B cell (primary cell): Measurements from ENCODE around the gene CD40. TPM values are rescaled to one million over a fixed set of nuclear protein-coding genes. Genes with fewer than 3 reads are reported as not detected.

Experiments used
- ATAC-seq: fragments of 200-7000 bp; cut with Tn5 transposase; one replicate; pipeline ENCODE4 v1.10.0; 2021; ENCODE audit warnings: low read depth, mild to moderate bottlenecking, moderate number of reproducible peaks, moderate library complexity
- CTCF ChIA-PET: fragments of 350-600 bp; sonication (Branson Sonifier 250); formaldehyde crosslinking; loops from one replicate; lab custom pipeline; 2021; ENCODE audit warnings: antibody characterized with exemption, inconsistent platforms; lab: Charles Lee
- POLR2A ChIA-PET: fragments of 350-600 bp; sonication (Branson Sonifier 250); formaldehyde crosslinking; loops from one replicate; lab custom pipeline; 2021; ENCODE audit warnings: antibody characterized with exemption; lab: Charles Lee
- DNase-seq: peaks from one replicate; pipeline ENCODE4 v3.0.0; 2013
- H2AFZ ChIP-seq: 2 replicates; pipeline ENCODE4 v1.6.1; 2012; ENCODE audit warnings: mild to moderate bottlenecking, low read depth, low read length; ENCODE audit not compliant: insufficient read depth, poor library complexity, severe bottlenecking
- H3K27ac ChIP-seq, 2 donors: 1 replicate in 1 of 2; 2 replicates in 1 of 2; pipeline ENCODE4 v1.5.1; 2012 to 2013; ENCODE audit warnings: low read length in 2 of 2, mild to moderate bottlenecking in 2 of 2, moderate library complexity in 1 of 2
- H3K27me3 ChIP-seq, 4 experiments: fragments of 200-600 bp in 1 of 4; sonication (generic) in 1 of 4; replicated peaks in 1 of 4; 1 replicate in 2 of 4; 2 replicates in 2 of 4; pipeline versions ENCODE4 v1.6.1 to v1.7.0; 2013 to 2016; ENCODE audit warnings: low read length in 3 of 4, mild to moderate bottlenecking in 2 of 4, mixed read lengths in 1 of 4, moderate library complexity in 1 of 4; ENCODE audit not compliant: insufficient read depth in 4 of 4, control insufficient read depth in 3 of 4; ENCODE audit errors: control extremely low read depth in 1 of 4
- H3K36me3 ChIP-seq, 2 experiments: replicated peaks in 1 of 2; 1 replicate in 1 of 2; 2 replicates in 1 of 2; pipeline versions ENCODE4 v1.6.1 to v1.7.1; 2013; ENCODE audit warnings: low read length in 1 of 2; ENCODE audit not compliant: insufficient read depth in 2 of 2, control insufficient read depth in 1 of 2; ENCODE audit errors: control extremely low read depth in 1 of 2, extremely low read depth in 1 of 2
- H3K4me1 ChIP-seq, 2 donors: fragments of 200-600 bp in 1 of 2; sonication (generic) in 1 of 2; 1 replicate in 1 of 2; 2 replicates in 1 of 2; pipeline versions ENCODE4 v1.5.1 to v1.6.1; 2013 to 2017; ENCODE audit warnings: low read length in 2 of 2; ENCODE audit not compliant: control insufficient read depth in 2 of 2, insufficient read depth in 2 of 2
- H3K4me2 ChIP-seq: replicated peaks from 2 replicates; pipeline ENCODE3; 2012; ENCODE audit warnings: mild to moderate bottlenecking, low read depth, low read length; ENCODE audit not compliant: poor library complexity, severe bottlenecking
- H3K4me3 ChIP-seq, 5 experiments: fragments of 200-600 bp in 1 of 5; sonication (generic) in 1 of 5; 1 replicate in 3 of 5; 2 replicates in 2 of 5; pipeline versions ENCODE4 v1.5.1 to v1.7.0; 2011 to 2016; ENCODE audit warnings: low read length in 4 of 5, mild to moderate bottlenecking in 4 of 5, low read depth in 2 of 5, control low read depth in 1 of 5, moderate library complexity in 1 of 5; ENCODE audit not compliant: insufficient read depth in 1 of 5; ENCODE audit errors: control extremely low read depth in 1 of 5, extremely low read depth in 1 of 5
- H3K79me2 ChIP-seq: fragments of 200-600 bp; sonication (generic); one replicate; pipeline ENCODE4 v1.6.0; 2016; ENCODE audit warnings: low read length; ENCODE audit not compliant: control insufficient read depth, insufficient read depth
- H3K9ac ChIP-seq: fragments of 200-600 bp; sonication (generic); 2 replicates; pipeline ENCODE4 v1.6.1; 2017; ENCODE audit warnings: mild to moderate bottlenecking, low read length, moderate library complexity
- H3K9me3 ChIP-seq, 3 donors: one replicate each; pipeline versions ENCODE4 v1.6.1 to v1.7.1; 2013; ENCODE audit warnings: low read length in 2 of 3; ENCODE audit not compliant: control insufficient read depth in 2 of 3, insufficient read depth in 1 of 3; ENCODE audit errors: control extremely low read depth in 1 of 3
- H4K20me1 ChIP-seq: 2 replicates; pipeline ENCODE4 v1.6.0; 2012; ENCODE audit warnings: mild to moderate bottlenecking, low read length; ENCODE audit not compliant: insufficient read depth, control insufficient read depth, poor library complexity, severe bottlenecking
- H3K27ac Mint-ChIP-seq: one replicate; pipeline ENCODE4 v1.8.0; 2021; ENCODE audit warnings: mixed read lengths
- H3K27me3 Mint-ChIP-seq: one replicate; pipeline ENCODE4 v1.8.0; 2021; ENCODE audit warnings: mixed read lengths
- H3K4me1 Mint-ChIP-seq: one replicate; pipeline ENCODE4 v1.8.0; 2021; ENCODE audit warnings: mixed read lengths
- H3K4me3 Mint-ChIP-seq: one replicate; pipeline ENCODE4 v1.8.0; 2021; ENCODE audit warnings: mixed read lengths
- H3K9me3 Mint-ChIP-seq: one replicate; pipeline ENCODE4 v1.8.0; 2022; ENCODE audit warnings: mixed read lengths; ENCODE audit not compliant: insufficient read depth
- CTCF ChIP-seq: fragments of 200-600 bp; IDR thresholded peaks from one replicate; pipeline ENCODE4 v1.8.0; 2022; ENCODE audit warnings: antibody characterized with exemption, mild to moderate bottlenecking
- EZH2 ChIP-seq: IDR thresholded peaks from 2 replicates; pipeline ENCODE4 v1.6.1; 2012; ENCODE audit warnings: borderline replicate concordance, low read depth, mild to moderate bottlenecking, moderate library complexity, low read length; ENCODE audit not compliant: insufficient read depth, poor library complexity, severe bottlenecking
- WGBS: methylation state at CpG from one replicate; pipeline ENCODE4 v1.1.5; 2013; ENCODE audit warnings: missing lambda C conversion rate; ENCODE audit not compliant: insufficient coverage; 5-methylcytosine and 5-hydroxymethylcytosine counted together
- intact Hi-C: fragments of 100-400 bp; cut with micrococcal nuclease; formaldehyde crosslinking; loops from one replicate; pipeline ENCODE4 v1.10.0; 2022
- polyA plus RNA-seq: library from polyadenylated mRNA; depleted of rRNA; stranded (reverse); fragments of >200 nt; gene quantifications from 2 replicates; pipeline ENCODE4 v1.2.3, GENCODE V29; 2012
- total RNA-seq, 2 donors: library from RNA; stranded (reverse); fragments of 120-200 nt in 1 of 2; gene quantifications; 1 replicate in 1 of 2; 2 replicates in 1 of 2; pipeline versions ENCODE4 v1.2.3 to v1.2.4, GENCODE V29; 2013 to 2022

Gene CD40
- total and polyA plus RNA-seq, 2 donors (not counting 1 experiment from before 2014, with no cell fraction given), result 210 to 215 TPM

GRCh38 chr20:46104262-46104661, 13.9 kb upstream of the CD40 start:
- Histone ChIP-seq H4K20me1 (no peaks in the 10 kb centered on the region), H2AFZ (no peak overlapping the region), H3K4me1 (peaks cover 22 to 30% of the 10 kb centered on the region in 2 donors), H3K9me3 (no peaks in the 10 kb centered on the region), H3K27ac (no peak overlapping the region), H3K79me2 (peaks cover 8% of the 10 kb centered on the region), H3K27me3 (no peaks in the 10 kb centered on the region), H3K9ac (no peak overlapping the region), H3K36me3 (no peaks in the 10 kb centered on the region), H3K4me3 (no peak overlapping the region), H3K4me2 (no peak overlapping the region)
- DNase-seq (no peak), ATAC-seq (no peak)
- Mint-ChIP-seq H3K9me3 (no peaks in the 10 kb centered on the region), H3K4me3 (no peak overlapping the region), H3K4me1 (peaks cover 37% of the 10 kb centered on the region), H3K27ac (no peak overlapping the region), H3K27me3 (peaks cover 4% of the 10 kb centered on the region)
- CTCF ChIA-PET, result interaction anchor here (0.9 to 4.2 kb wide), 3 partner anchors 25 to 245 kb away, joined by 3 to 13 read pairs (median 3); no protein-coding TSS in a partner anchor
- POLR2A ChIA-PET, result no interaction called here
- WGBS, result 100% methylated on average over 1 of the region's 3 CpGs
- no peak for TF ChIP-seq CTCF
- TF ChIP-seq EZH2, result no peak
- intact Hi-C loops, result no loop called here

DNA sequence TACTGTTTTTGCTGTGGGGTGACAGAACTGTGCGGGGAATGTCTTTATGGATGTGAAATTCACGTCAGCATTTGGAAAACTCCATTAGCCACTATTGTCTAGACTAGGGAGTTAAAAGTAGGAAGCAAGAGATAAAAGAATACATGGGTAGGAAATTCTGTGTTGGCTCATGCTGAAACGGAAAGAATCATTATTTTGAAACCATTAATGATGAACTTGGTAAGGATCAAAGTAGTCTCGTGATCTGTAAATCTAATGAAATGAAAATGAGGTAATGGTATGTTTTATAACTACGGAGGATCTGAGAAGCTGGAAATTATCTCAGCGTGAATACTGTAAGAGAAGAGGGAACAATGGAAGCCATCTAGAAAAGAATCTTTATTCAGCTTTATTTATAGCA, 11.1 kb upstream of the CD40 start:
- Histone ChIP-seq H3K4me2 (no peak overlapping the region), H4K20me1 (no peaks in the 10 kb centered on the region), H3K79me2 (peaks cover 8% of the 10 kb centered on the region), H3K9me3 (no peaks in the 10 kb centered on the region), H3K27me3 (no peaks in the 10 kb centered on the region), H3K27ac (peak overlapping the region in 1 of 2 donors; percentile 85), H3K4me3 (no peak overlapping the region), H3K9ac (no peak overlapping the region), H3K36me3 (no peaks in the 10 kb centered on the region), H3K4me1 (peaks cover 41 to 43% of the 10 kb centered on the region in 2 donors), H2AFZ (no peak overlapping the region)
- intact Hi-C loops, result loop anchor here (5.0 kb wide), 1 partner anchor 85 kb away; no protein-coding TSS in a partner anchor
- ChIA-PET CTCF (interaction anchor here (0.8 to 2.9 kb wide), 13 partner anchors 7 to 136 kb away, joined by 3 to 20 read pairs (median 4); partner anchors contain the start of gene CD40), POLR2A (interaction anchor here (0.6 kb wide), 1 partner anchor 285 kb away, joined by 4 read pairs; no protein-coding TSS in a partner anchor)
- H3K9me3 Mint-ChIP-seq, result no peaks in the 10 kb centered on the region
- peak overlapping the region; percentile 88 for H3K27ac Mint-ChIP-seq
- no peak for DNase-seq
- no peak overlapping the region for H3K4me3 Mint-ChIP-seq
- WGBS, result 97% methylated on average over 4 of the region's 6 CpGs
- H3K4me1 Mint-ChIP-seq, result peaks cover 46% of the 10 kb centered on the region
- ATAC-seq, result no peak
- peaks cover 4% of the 10 kb centered on the region for H3K27me3 Mint-ChIP-seq
- TF ChIP-seq EZH2, result no peak
- TF ChIP-seq CTCF, result no peak
